ENCODE measurements around the gene STK10. TPM values are rescaled to one million over a fixed set of nuclear protein-coding genes. Genes with fewer than 3 reads are reported as not detected.
A peak's percentile ranks its signal among the peaks of the same experiment; 100 is the strongest.

The STK10 gene
- total RNA-seq, 2 experiments from 2014 or later: 98.2 to 104 TPM

- no peak for DNase-seq
- Mint-ChIP-seq H3K9me3 (no peaks in the 10 kb centered on the region), H3K4me3 (no peak overlapping the region), H3K4me1 (ENCODE audit: low read depth) (peaks cover 44% of the 10 kb centered on the region), H3K27me3 (no peaks in the 10 kb centered on the region), H3K27ac (peak overlapping the region; percentile 45), H3K36me3 (peaks cover 47% of the 10 kb centered on the region)
- ChIA-PET CTCF (interaction anchor here (1.0 to 6.4 kb wide), 10 partner anchors 8 to 189 kb away, joined by 3 to 142 read pairs (median 6); partner anchors contain the start of genes EFCAB9, STK10 and UBTD2), POLR2A (interaction anchor here (1.1 to 2.6 kb wide), 3 partner anchors 70 to 82 kb away, joined by 4 to 8 read pairs (median 4); no protein-coding TSS in a partner anchor)
- intact Hi-C loops (cut with micrococcal nuclease): no loop called here
These were observed 83.0 kb downstream of the STK10 start for GRCh38 chr5:172104801-172105701.

- Mint-ChIP-seq H3K9me3 (no peaks in the 10 kb centered on the region), H3K4me1 (ENCODE audit: low read depth) (peaks cover 34% of the 10 kb centered on the region), H3K36me3 (peaks cover 43% of the 10 kb centered on the region), H3K4me3 (no peak overlapping the region), H3K27me3 (no peaks in the 10 kb centered on the region), H3K27ac (no peak overlapping the region)
- ChIA-PET POLR2A (interaction anchor here (1.2 kb wide), 1 partner anchor 37 kb away, joined by 4 read pairs; no protein-coding TSS in a partner anchor), CTCF (interaction anchor here (2.4 to 6.4 kb wide), 2 partner anchors 85 to 179 kb away, joined by 13 to 142 read pairs; partner anchors contain the start of genes EFCAB9, STK10 and UBTD2)
- intact Hi-C loops (cut with micrococcal nuclease): no loop called here
- DNase-seq: no peak
These were observed 84.0 kb downstream of the STK10 start for GRCh38 chr5:172104021-172104420.

DNA sequence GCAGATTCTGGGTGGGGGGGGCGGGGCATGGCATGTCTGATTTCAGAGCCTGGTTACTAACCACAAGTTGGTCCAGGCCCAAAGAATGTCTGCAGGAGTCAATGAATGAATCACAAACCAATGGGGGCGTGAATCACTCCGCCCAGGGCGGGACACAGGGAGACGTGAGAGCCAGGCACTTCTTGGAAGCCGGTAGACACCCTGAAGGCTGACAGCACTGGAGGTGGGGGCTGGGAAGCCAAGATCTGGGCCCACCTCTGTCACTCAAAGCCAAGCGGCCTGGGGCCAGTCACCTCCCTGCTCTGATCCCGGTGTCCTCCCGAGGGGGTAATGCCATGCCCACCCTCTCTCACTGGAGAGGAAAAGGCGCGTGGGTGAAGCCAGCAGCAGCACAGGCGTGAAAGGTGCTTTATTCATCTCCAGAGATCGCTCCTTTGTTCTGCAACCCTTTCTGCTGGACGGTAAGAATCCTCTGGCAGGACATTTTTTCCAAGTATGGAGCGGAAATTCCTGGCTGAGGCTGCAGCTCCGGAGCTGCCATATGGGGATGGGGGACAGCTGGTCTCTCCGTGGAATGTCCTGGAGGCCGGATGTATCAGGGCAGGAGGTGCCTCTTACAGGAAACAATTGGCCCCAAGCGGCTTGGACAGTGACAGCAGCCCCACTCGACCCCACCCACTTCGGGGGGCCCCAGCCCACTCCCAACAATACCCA is 85.0 kb downstream of the STK10 start:
- Mint-ChIP-seq H3K36me3 (peaks cover 48% of the 10 kb centered on the region), H3K9me3 (no peaks in the 10 kb centered on the region), H3K4me3 (no peak overlapping the region), H3K27ac (no peak overlapping the region), H3K4me1 (ENCODE audit: low read depth) (peaks cover 37% of the 10 kb centered on the region), H3K27me3 (no peaks in the 10 kb centered on the region)
- peak; percentile 48 for DNase-seq
- ChIA-PET POLR2A (interaction anchor here (1.2 kb wide), 1 partner anchor 36 kb away, joined by 4 read pairs; no protein-coding TSS in a partner anchor), CTCF (interaction anchor here (0.6 to 6.4 kb wide), 2 partner anchors 85 to 131 kb away, joined by 3 to 142 read pairs; partner anchors contain the start of genes EFCAB9 and STK10)
- intact Hi-C loops (cut with micrococcal nuclease): no loop called here

DNA sequence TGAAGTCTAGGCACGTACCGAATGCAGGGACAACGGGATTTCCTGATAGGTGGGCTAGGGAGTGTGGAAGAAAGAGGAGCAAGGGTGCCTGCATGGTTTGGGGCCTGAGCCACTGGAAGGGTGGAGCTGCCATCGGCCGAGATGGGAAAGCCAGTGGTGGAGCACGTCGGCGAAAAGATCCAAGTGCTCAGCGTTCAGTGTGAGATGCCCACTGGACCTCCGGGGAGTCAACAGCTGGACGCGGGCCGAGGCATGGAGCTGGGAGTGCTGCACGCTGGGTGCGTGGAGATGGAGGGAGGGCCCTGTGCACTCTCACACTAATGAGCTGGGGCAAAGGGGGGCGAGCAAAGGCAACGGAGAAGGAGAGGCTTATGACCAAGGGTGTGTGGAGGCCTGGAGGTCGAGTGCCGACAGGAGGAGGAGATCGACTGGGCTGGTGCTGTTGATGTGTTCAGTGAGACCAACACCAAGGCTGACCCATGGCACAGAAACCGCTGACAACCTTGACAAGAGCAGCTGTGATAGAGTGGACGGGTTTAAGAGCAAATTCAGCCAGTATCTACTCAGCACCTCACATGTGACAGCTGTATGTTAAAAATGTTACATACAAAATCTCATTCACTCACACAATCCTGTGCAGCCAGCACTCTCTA is 85.7 kb downstream of the STK10 start:
- CTCF ChIA-PET: interaction anchor here (0.6 to 6.4 kb wide), 2 partner anchors 86 to 132 kb away, joined by 3 to 142 read pairs; partner anchors contain the start of genes EFCAB9 and STK10
- no peak for DNase-seq
- Mint-ChIP-seq H3K27ac (peak overlapping the region; percentile 34), H3K36me3 (peaks cover 54% of the 10 kb centered on the region), H3K27me3 (no peaks in the 10 kb centered on the region), H3K4me1 (ENCODE audit: low read depth) (peaks cover 31% of the 10 kb centered on the region), H3K9me3 (no peaks in the 10 kb centered on the region), H3K4me3 (no peak overlapping the region)
- POLR2A ChIA-PET: no interaction called here
- intact Hi-C loops (cut with micrococcal nuclease): no loop called here

- H3K4me1 Mint-ChIP-seq (ENCODE audit: low read depth): peaks cover 24% of the 10 kb centered on the region
- POLR2A ChIA-PET: no interaction called here
- intact Hi-C loops (cut with micrococcal nuclease): no loop called here
- DNase-seq: no peak
- H3K9me3 Mint-ChIP-seq: no peaks in the 10 kb centered on the region
- H3K4me3 Mint-ChIP-seq: no peak overlapping the region
- H3K27me3 Mint-ChIP-seq: no peaks in the 10 kb centered on the region
- peak overlapping the region; percentile 34 for H3K27ac Mint-ChIP-seq
- peaks cover 51% of the 10 kb centered on the region for H3K36me3 Mint-ChIP-seq
- CTCF ChIA-PET: interaction anchor here (6.4 kb wide), 1 partner anchor 87 kb away, joined by 142 read pairs; the partner anchor contains the start of genes EFCAB9 and STK10
These were observed 86.3 kb downstream of the STK10 start for GRCh38 chr5:172101547-172102217.

- CTCF ChIA-PET: interaction anchor here (1.6 to 2.2 kb wide), 2 partner anchors 39 to 90 kb away, joined by 4 to 6 read pairs; partner anchors contain the start of gene STK10
- H3K4me1 Mint-ChIP-seq (ENCODE audit: low read depth): peaks cover 22% of the 10 kb centered on the region
- H3K27me3 Mint-ChIP-seq: no peaks in the 10 kb centered on the region
- intact Hi-C loops (cut with micrococcal nuclease): no loop called here
- no peak for DNase-seq
- POLR2A ChIA-PET: no interaction called here
- H3K4me3 Mint-ChIP-seq: no peak overlapping the region
- H3K36me3 Mint-ChIP-seq: peaks cover 37% of the 10 kb centered on the region
- H3K9me3 Mint-ChIP-seq: no peaks in the 10 kb centered on the region
- peak overlapping the region; percentile 11 for H3K27ac Mint-ChIP-seq
These were observed 89.1 kb downstream of the STK10 start for GRCh38 chr5:172098883-172099282.

- CTCF ChIA-PET: interaction anchor here (0.6 to 2.9 kb wide), 5 partner anchors 9 to 91 kb away, joined by 3 to 19 read pairs (median 4); partner anchors contain the start of gene STK10
- no peak overlapping the region for H3K4me3 Mint-ChIP-seq
- DNase-seq: no peak
- POLR2A ChIA-PET: no interaction called here
- H3K27ac Mint-ChIP-seq: peak overlapping the region; percentile 40
- H3K27me3 Mint-ChIP-seq: no peaks in the 10 kb centered on the region
- intact Hi-C loops (cut with micrococcal nuclease): no loop called here
- H3K36me3 Mint-ChIP-seq: peaks cover 32% of the 10 kb centered on the region
- no peaks in the 10 kb centered on the region for H3K9me3 Mint-ChIP-seq
- H3K4me1 Mint-ChIP-seq (ENCODE audit: low read depth): peaks cover 17% of the 10 kb centered on the region
These were observed 90.0 kb downstream of the STK10 start for GRCh38 chr5:172098046-172098445.

DNA sequence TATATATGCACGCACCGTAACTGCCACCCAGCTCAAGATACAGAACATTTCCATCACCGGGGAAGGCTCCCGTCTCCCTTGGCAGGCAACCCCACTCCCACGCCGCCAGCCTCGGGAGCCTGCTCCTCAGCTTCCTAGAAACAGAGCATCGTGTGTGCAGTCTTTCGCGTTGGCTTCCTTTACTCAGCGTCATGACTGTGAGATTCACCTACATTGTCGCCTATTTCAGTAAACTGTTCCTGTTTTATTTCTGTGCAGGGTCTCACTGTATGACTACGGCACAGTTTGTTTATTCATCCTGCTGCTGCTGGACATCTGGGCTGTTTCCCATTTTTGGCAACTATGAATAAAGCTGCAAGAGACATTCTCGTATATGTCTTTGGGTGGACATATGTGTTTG is 90.7 kb downstream of the STK10 start:
- ChIA-PET POLR2A (no interaction called here), CTCF (interaction anchor here (1.6 to 2.9 kb wide), 3 partner anchors 9 to 91 kb away, joined by 4 to 19 read pairs (median 6); partner anchors contain the start of gene STK10)
- intact Hi-C loops (cut with micrococcal nuclease): no loop called here
- Mint-ChIP-seq H3K36me3 (peaks cover 31% of the 10 kb centered on the region), H3K4me3 (no peak overlapping the region), H3K27me3 (no peaks in the 10 kb centered on the region), H3K4me1 (ENCODE audit: low read depth) (peaks cover 15% of the 10 kb centered on the region), H3K27ac (peak overlapping the region; percentile 13), H3K9me3 (no peaks in the 10 kb centered on the region)
- DNase-seq: no peak

- CTCF ChIA-PET: interaction anchor here (2.2 to 2.9 kb wide), 2 partner anchors 10 to 37 kb away, joined by 6 to 19 read pairs; no protein-coding TSS in a partner anchor
- no peak for DNase-seq
- intact Hi-C loops (cut with micrococcal nuclease): no loop called here
- POLR2A ChIA-PET: no interaction called here
- H3K27ac Mint-ChIP-seq: no peak overlapping the region
- H3K36me3 Mint-ChIP-seq: peaks cover 22% of the 10 kb centered on the region
- peaks cover 6% of the 10 kb centered on the region for H3K4me1 Mint-ChIP-seq (ENCODE audit: low read depth)
- no peaks in the 10 kb centered on the region for H3K9me3 Mint-ChIP-seq
- no peak overlapping the region for H3K4me3 Mint-ChIP-seq
- H3K27me3 Mint-ChIP-seq: no peaks in the 10 kb centered on the region
These were observed 91.7 kb downstream of the STK10 start for GRCh38 chr5:172096207-172096940.

- Mint-ChIP-seq H3K36me3 (peaks cover 25% of the 10 kb centered on the region), H3K27me3 (no peaks in the 10 kb centered on the region), H3K9me3 (no peaks in the 10 kb centered on the region), H3K27ac (no peak overlapping the region), H3K4me3 (no peak overlapping the region), H3K4me1 (ENCODE audit: low read depth) (peaks cover 10% of the 10 kb centered on the region)
- intact Hi-C loops (cut with micrococcal nuclease): no loop called here
- DNase-seq: no peak
- POLR2A ChIA-PET: interaction anchor here (1.1 kb wide), 1 partner anchor 90 kb away, joined by 3 read pairs; no protein-coding TSS in a partner anchor
- CTCF ChIA-PET: interaction anchor here (2.9 kb wide), 1 partner anchor 11 kb away, joined by 19 read pairs; no protein-coding TSS in a partner anchor
These were observed 92.4 kb downstream of the STK10 start for GRCh38 chr5:172095368-172096206.
